HFF-Myc (cell line): ENCODE measurements around the gene RABAC1.

ENCODE experiments used
- DNase-seq: peaks from one replicate; pipeline ENCODE4 v3.0.0-alpha.2; 2011; ENCODE audit warnings: low read depth; ENCODE audit errors: extremely low read depth
- H3K4me3 ChIP-seq: replicated peaks from 2 replicates; pipeline ENCODE4 v1.5.1; 2011; ENCODE audit warnings: low read depth, mild to moderate bottlenecking, control low read depth, low read length
- CTCF ChIP-seq: IDR thresholded peaks from 2 replicates; pipeline ENCODE4 v1.5.1; 2012; ENCODE audit warnings: mild to moderate bottlenecking, low read depth, low read length, control low read depth; ENCODE audit errors: missing control alignments

The RABAC1 gene

DNA sequence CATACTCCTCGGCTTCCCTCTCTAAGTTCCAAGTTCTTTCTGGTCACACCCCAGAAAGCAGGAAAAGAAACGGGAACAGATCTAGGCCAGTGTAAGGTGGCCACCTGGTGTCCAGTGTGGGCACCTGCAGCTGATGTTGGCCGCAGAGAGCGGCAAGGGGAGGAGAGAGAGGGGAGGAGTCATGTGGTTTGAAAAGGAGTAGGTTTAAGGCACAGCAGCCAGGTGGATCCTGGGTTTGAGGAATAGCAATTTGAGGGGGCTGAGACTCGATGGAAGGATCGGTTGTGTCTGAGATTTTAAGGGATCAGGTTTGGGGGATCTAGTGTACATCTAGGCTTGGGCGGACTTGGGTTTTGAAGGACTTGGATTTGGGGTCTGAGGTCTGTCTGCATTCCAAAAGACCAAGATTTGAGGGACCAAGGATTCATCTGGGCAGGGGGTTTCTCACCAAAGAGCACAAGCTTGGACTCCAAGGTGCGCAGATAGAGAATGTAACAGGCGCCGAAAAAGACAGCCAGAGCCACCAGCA lies 1.2 kb downstream of the RABAC1 start:
- DNase-seq = peak; percentile 57
- TF ChIP-seq CTCF = peak; percentile 86
- peak overlapping the region; percentile 93 for H3K4me3 ChIP-seq

GRCh38 chr19:41957161-41957837 lies 1.8 kb downstream of the RABAC1 start:
- TF ChIP-seq CTCF = no peak
- DNase-seq = no peak
- H3K4me3 ChIP-seq = peak overlapping the region; percentile 93; the same call in 1 of the 2 replicates

- TF ChIP-seq CTCF = no peak
- H3K4me3 ChIP-seq = no peak overlapping the region
- DNase-seq = no peak
Observed at GRCh38 chr19:41956621-41957020, 2.5 kb downstream of the RABAC1 start.

DNA sequence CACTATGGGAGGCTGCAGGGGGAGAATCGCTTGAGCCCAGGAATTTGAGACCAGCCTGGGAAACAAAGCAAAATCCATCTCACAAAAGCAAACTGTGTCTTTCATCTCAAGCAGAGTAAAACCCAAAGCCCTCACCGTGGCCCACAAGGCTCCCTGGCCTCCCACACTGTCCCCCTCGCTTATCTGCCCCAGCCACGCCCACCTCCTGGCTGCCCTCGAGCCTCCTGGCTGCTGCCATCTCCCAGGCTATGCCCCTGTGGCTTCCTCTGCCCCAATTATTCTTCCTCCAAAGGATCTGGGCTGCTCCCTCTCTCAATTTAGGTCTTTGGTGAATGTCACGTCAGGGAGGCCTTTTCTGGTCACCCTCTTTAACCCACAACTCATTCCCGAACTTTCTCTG lies 3.6 kb downstream of the RABAC1 start:
- no peak overlapping the region for H3K4me3 ChIP-seq
- TF ChIP-seq CTCF = no peak
- DNase-seq = no peak

DNA sequence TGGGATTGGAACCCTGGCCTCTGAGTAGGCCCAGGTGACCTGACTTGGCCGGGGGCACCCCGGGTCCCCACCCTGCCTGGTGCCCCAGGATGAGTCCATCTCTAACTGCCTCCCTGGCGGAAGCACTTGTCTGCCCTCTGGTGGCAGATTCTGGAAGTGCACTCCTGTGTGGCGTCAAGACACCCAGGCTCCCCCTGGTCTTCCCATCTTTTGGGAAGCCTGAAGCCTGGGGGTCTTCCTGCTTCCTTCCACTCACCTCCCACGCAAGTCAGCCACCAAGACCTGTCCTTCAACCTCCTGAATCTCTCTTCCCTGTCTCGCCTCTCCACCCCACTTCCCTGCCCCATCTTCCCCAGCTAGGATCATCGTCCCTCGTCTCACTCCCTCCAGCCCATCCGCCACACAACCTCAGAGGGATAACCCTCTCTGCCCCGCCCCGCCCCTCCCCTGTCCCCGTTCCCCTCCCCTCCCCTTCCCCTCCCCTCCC lies 7.4 kb downstream of the RABAC1 start:
- TF ChIP-seq CTCF = peak; percentile 98
- H3K4me3 ChIP-seq = no peak overlapping the region
- no peak for DNase-seq

DNA sequence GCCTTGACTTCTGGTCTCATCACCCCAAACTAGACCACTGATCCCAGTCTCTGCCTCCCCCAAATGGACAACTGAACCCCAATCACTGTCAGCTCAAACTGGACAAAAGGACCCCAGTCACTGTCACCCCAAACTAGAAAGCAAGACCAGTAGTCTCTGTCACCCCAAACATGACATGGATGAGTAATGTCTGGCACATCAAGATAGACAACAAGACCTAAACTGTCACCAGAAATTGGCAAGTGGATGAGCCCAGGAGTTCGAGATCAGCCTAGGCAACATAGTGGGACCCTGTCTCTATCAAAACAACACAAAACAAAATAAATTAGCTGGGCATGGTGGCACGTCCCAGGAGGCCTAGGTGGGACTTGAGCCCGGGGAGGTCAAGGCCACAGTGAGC lies 12.0 kb downstream of the RABAC1 start:
- DNase-seq = no peak
- H3K4me3 ChIP-seq = no peak overlapping the region
- no peak for TF ChIP-seq CTCF
